RWPE1 (cell line): ENCODE measurements around the gene GCNT1.

Source experiments
- CTCF ChIA-PET: fragments of 350-600 bp; sonication (Branson Sonifier 250); formaldehyde crosslinking; extraction: SDS; loops from one replicate; lab custom pipeline; 2021; lab: Yijun Ruan, JAX
- POLR2A ChIA-PET: fragments of 400-600 bp; formaldehyde crosslinking; extraction: SDS; loops from one replicate; lab custom pipeline; 2020; ENCODE audit warnings: antibody characterized with exemption; ENCODE audit not compliant: low non-redundant PET; lab: Yijun Ruan, JAX
- DNase-seq: peaks from one replicate; pipeline ENCODE4 v3.0.0; 2012; ENCODE audit warnings: low spot score
- H3K27ac ChIP-seq: fragments of 450-650 bp; 2 replicates; pipeline ENCODE4 v1.5.1; 2017
- CTCF ChIP-seq: fragments of 450-650 bp; conservative IDR thresholded peaks from 2 replicates; pipeline ENCODE4 v1.5.1; 2017; ENCODE audit warnings: low read depth, mild to moderate bottlenecking

The GCNT1 gene

DNA sequence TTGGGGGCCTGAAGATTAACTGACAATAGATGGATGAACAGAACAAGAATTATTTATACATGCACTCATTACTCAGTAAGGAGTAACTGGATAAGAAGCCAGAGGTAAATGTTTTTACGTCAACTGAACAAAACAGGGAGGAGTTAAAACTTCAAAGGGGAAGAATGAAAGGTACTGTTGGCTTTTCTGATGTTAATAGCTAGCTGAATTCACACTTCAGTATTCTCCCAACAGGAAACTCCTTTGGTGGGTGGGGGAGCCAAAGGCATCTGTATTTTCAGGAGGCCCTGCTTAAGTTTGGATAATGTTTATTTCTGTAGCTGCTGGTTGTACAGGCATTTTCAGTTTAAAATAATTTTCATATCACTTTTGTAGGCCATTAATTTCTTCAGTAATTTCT is 41.6 kb upstream of the GCNT1 start:
- POLR2A ChIA-PET = no interaction called here
- no peak for TF ChIP-seq CTCF
- no peak overlapping the region for H3K27ac ChIP-seq
- CTCF ChIA-PET = no interaction called here
- no peak for DNase-seq

- DNase-seq = peak; percentile 22
- no peak overlapping the region for H3K27ac ChIP-seq
- TF ChIP-seq CTCF = peak; percentile 22; the same call in 1 of the 2 replicates
- POLR2A ChIA-PET = no interaction called here
- CTCF ChIA-PET = interaction anchor here (0.6 to 1.9 kb wide), 3 partner anchors 9 to 1169 kb away, joined by 4 to 7 read pairs (median 5); no protein-coding TSS in a partner anchor
These were observed 39.1 kb upstream of the GCNT1 start for GRCh38 chr9:76419782-76420380.

GRCh38 chr9:76423216-76424177 is 35.5 kb upstream of the GCNT1 start:
- CTCF ChIA-PET = interaction anchor here (0.5 kb wide), 1 partner anchor 568 kb away, joined by 3 read pairs; no protein-coding TSS in a partner anchor
- TF ChIP-seq CTCF = no peak

DNA sequence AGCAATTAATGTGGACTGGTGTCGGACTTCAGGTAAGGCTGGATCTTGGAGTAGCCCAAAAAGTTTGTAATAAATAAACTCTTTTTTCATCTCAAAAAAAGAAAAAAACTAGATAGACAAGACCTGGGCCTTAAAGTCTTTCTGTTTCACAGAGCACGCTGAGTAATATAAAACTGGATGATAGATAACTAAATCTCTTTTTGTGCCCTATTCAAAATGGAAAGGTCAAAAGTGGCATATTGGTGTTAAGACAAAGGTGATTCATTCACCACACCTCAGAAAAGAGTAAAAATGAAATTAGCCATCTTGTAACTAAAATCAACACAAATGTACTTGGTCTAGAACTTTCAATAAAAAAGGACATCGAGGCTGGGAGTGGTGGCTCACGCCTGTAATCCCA is 34.5 kb upstream of the GCNT1 start:
- no peak for TF ChIP-seq CTCF
- ChIA-PET CTCF (no interaction called here), POLR2A (no interaction called here)
- H3K27ac ChIP-seq = no peak overlapping the region
- DNase-seq = no peak

More at GRCh38 chr9:76423216-76424177, 35.5 kb upstream of the GCNT1 start:
- no peak for DNase-seq
- POLR2A ChIA-PET = no interaction called here
- no peak overlapping the region for H3K27ac ChIP-seq

- ChIA-PET POLR2A (no interaction called here), CTCF (interaction anchor here (0.6 to 0.7 kb wide), 2 partner anchors 25 to 236 kb away, joined by 3 read pairs; no protein-coding TSS in a partner anchor)
These were observed 33.1 kb upstream of the GCNT1 start for GRCh38 chr9:76425677-76426453.

More at GRCh38 chr9:76425677-76426453, 33.1 kb upstream of the GCNT1 start:
- DNase-seq = no peak
- no peak overlapping the region for H3K27ac ChIP-seq
- TF ChIP-seq CTCF = no peak
